Measurements from ENCODE around the gene RAD51C. TPM values are rescaled to one million over a fixed set of nuclear protein-coding genes. Genes with fewer than 3 reads are reported as not detected.
"Not testable (repeated sequence)": the region's sequence is repeated elsewhere in the genome, so short reads cannot be mapped to it uniquely, and the experiment has no call there.

Gene RAD51C
- total and polyA plus RNA-seq, 2 experiments from 2014 or later = 19.2 to 41.6 TPM

GRCh38 chr17:58680038-58680369 lies 12.4 kb upstream of the RAD51C start:
- no peaks in the 10 kb centered on the region for H3K79me2 ChIP-seq
- H3K9me2 ChIP-seq (replicated peaks; ENCODE audit: insufficient read depth) = no peaks in the 10 kb centered on the region
- H3K4me1 ChIP-seq (ENCODE audit: insufficient read depth) = no peaks in the 10 kb centered on the region
- H3K27ac ChIP-seq = no peak overlapping the region
- no peaks in the 10 kb centered on the region for H3K36me3 ChIP-seq (replicated peaks; ENCODE audit: insufficient read depth, low read depth)
- H3K4me3 ChIP-seq = no peak overlapping the region
- H2AFZ ChIP-seq = no peak overlapping the region
- no peak for TF ChIP-seq EZH2phosphoT487 (IDR thresholded peaks at IDR 0.05; ENCODE audit: low read depth, severe bottlenecking, unreplicated experiment)
- no peak for TF ChIP-seq CTCF (IDR thresholded peaks at IDR 0.05; ENCODE audit: poor library complexity)
- no peak for TF ChIP-seq EZH2 (IDR thresholded peaks at IDR 0.05; ENCODE audit: borderline replicate concordance)
- H4K20me1 ChIP-seq (ENCODE audit: insufficient read depth, poor library complexity, severe bottlenecking) = no peaks in the 10 kb centered on the region
- no peaks in the 10 kb centered on the region for H3K27me3 ChIP-seq
- 78% methylated on average over 6 of the region's 6 CpGs for WGBS (ENCODE audit: low lambda C conversion rate, missing lambda C conversion rate)
- H3K9me3 ChIP-seq (ENCODE audit: low read depth) = no peaks in the 10 kb centered on the region
- H3K4me2 ChIP-seq = no peak overlapping the region
- no peak for DNase-seq (ENCODE audit: low spot score)

- no peaks in the 10 kb centered on the region for H4K20me1 ChIP-seq (ENCODE audit: insufficient read depth, poor library complexity, severe bottlenecking)
- no peaks in the 10 kb centered on the region for H3K27me3 ChIP-seq
- H3K79me2 ChIP-seq = no peaks in the 10 kb centered on the region
- no peaks in the 10 kb centered on the region for H3K9me3 ChIP-seq (ENCODE audit: low read depth)
- no peak overlapping the region for H3K4me2 ChIP-seq
- no peaks in the 10 kb centered on the region for H3K4me1 ChIP-seq (ENCODE audit: insufficient read depth)
- no peaks in the 10 kb centered on the region for H3K9me2 ChIP-seq (replicated peaks; ENCODE audit: insufficient read depth)
- H3K27ac ChIP-seq = no peak overlapping the region
- no peaks in the 10 kb centered on the region for H3K36me3 ChIP-seq (replicated peaks; ENCODE audit: insufficient read depth, low read depth)
- H3K4me3 ChIP-seq = no peak overlapping the region
- no peak for DNase-seq (ENCODE audit: low spot score)
- 80% methylated on average over 10 of the region's 10 CpGs for WGBS (ENCODE audit: low lambda C conversion rate, missing lambda C conversion rate)
- H2AFZ ChIP-seq = no peak overlapping the region
- TF ChIP-seq EZH2phosphoT487 (IDR thresholded peaks at IDR 0.05; ENCODE audit: low read depth, severe bottlenecking, unreplicated experiment) = no peak
- TF ChIP-seq CTCF (IDR thresholded peaks at IDR 0.05; ENCODE audit: poor library complexity) = no peak
- TF ChIP-seq EZH2 (IDR thresholded peaks at IDR 0.05; ENCODE audit: borderline replicate concordance) = no peak
These were observed 8.4 kb upstream of the RAD51C start for GRCh38 chr17:58684003-58684402.

- not testable (repeated sequence) for H3K4me3 ChIP-seq; H3K36me3 ChIP-seq (replicated peaks; ENCODE audit: insufficient read depth, low read depth); H3K79me2 ChIP-seq; H3K27ac ChIP-seq; DNase-seq (ENCODE audit: low spot score); H3K9me2 ChIP-seq (replicated peaks; ENCODE audit: insufficient read depth); H3K4me2 ChIP-seq; H3K4me1 ChIP-seq (ENCODE audit: insufficient read depth); H2AFZ ChIP-seq; H4K20me1 ChIP-seq (ENCODE audit: insufficient read depth, poor library complexity, severe bottlenecking); H3K27me3 ChIP-seq; H3K9me3 ChIP-seq (ENCODE audit: low read depth)
- WGBS (ENCODE audit: low lambda C conversion rate, missing lambda C conversion rate) = 95% methylated on average over 6 of the region's 6 CpGs
These were observed 7.9 kb upstream of the RAD51C start for GRCh38 chr17:58684462-58684861.

GRCh38 chr17:58686980-58687379 lies 5.4 kb upstream of the RAD51C start:
- no peaks in the 10 kb centered on the region for H3K9me3 ChIP-seq (ENCODE audit: low read depth)
- H2AFZ ChIP-seq = no peak overlapping the region
- H3K4me1 ChIP-seq (ENCODE audit: insufficient read depth) = peaks cover under 1% of the 10 kb centered on the region
- H3K4me2 ChIP-seq = no peak overlapping the region
- no peaks in the 10 kb centered on the region for H3K36me3 ChIP-seq (replicated peaks; ENCODE audit: insufficient read depth, low read depth)
- no peaks in the 10 kb centered on the region for H3K79me2 ChIP-seq
- DNase-seq (ENCODE audit: low spot score) = no peak
- no peaks in the 10 kb centered on the region for H3K9me2 ChIP-seq (replicated peaks; ENCODE audit: insufficient read depth)
- H4K20me1 ChIP-seq (ENCODE audit: insufficient read depth, poor library complexity, severe bottlenecking) = no peaks in the 10 kb centered on the region
- WGBS (ENCODE audit: low lambda C conversion rate, missing lambda C conversion rate) = 43% methylated on average over 4 of the region's 4 CpGs
- TF ChIP-seq EZH2 (IDR thresholded peaks at IDR 0.05; ENCODE audit: borderline replicate concordance) = no peak
- no peak for TF ChIP-seq CTCF (IDR thresholded peaks at IDR 0.05; ENCODE audit: poor library complexity)
- no peak for TF ChIP-seq EZH2phosphoT487 (IDR thresholded peaks at IDR 0.05; ENCODE audit: low read depth, severe bottlenecking, unreplicated experiment)
- H3K4me3 ChIP-seq = no peak overlapping the region
- H3K27ac ChIP-seq = no peak overlapping the region
- no peaks in the 10 kb centered on the region for H3K27me3 ChIP-seq

Data from hepatocyte (in vitro differentiated cells).